Mucosa of rectum (tissue), 2 donors: ENCODE measurements around the gene SLC16A9.
"Not testable (repeated sequence)": the region's sequence is repeated elsewhere in the genome, so short reads cannot be mapped to it uniquely, and the experiment has no call there.

Source experiments
- H3K27ac ChIP-seq, 2 donors: one replicate each; pipeline ENCODE4 v1.7.0; 2013; ENCODE audit warnings: inconsistent platforms in 2 of 2, low read depth in 2 of 2, low read length in 2 of 2
- H3K27me3 ChIP-seq, 2 donors: one replicate each; pipeline ENCODE4 v1.7.0; 2013; ENCODE audit warnings: low read length in 2 of 2; ENCODE audit not compliant: control insufficient read depth in 2 of 2, insufficient read depth in 2 of 2
- H3K36me3 ChIP-seq, 2 donors: one replicate each; pipeline ENCODE4 v1.7.0; 2013; ENCODE audit warnings: low read length in 2 of 2; ENCODE audit not compliant: control insufficient read depth in 2 of 2, insufficient read depth in 2 of 2
- H3K4me1 ChIP-seq, 2 donors: one replicate each; pipeline ENCODE4 v1.7.0; 2013; ENCODE audit warnings: low read length in 2 of 2, mild to moderate bottlenecking in 1 of 2; ENCODE audit not compliant: control insufficient read depth in 2 of 2, insufficient read depth in 2 of 2
- H3K4me3 ChIP-seq, 2 donors: one replicate each; pipeline ENCODE4 v1.7.0; 2013; ENCODE audit warnings: low read length in 2 of 2
- H3K9ac ChIP-seq, 2 donors: one replicate each; pipeline ENCODE4 v1.7.0; 2013; ENCODE audit warnings: low read length in 2 of 2, low read depth in 1 of 2, mild to moderate bottlenecking in 1 of 2
- H3K9me3 ChIP-seq, 2 donors: one replicate each; pipeline ENCODE4 v1.7.0; 2013; ENCODE audit warnings: low read length in 2 of 2; ENCODE audit not compliant: control insufficient read depth in 2 of 2
- donor health status: healthy.
- donor health status: Normal muscosa, but diverticular disease.

SLC16A9 gene

DNA sequence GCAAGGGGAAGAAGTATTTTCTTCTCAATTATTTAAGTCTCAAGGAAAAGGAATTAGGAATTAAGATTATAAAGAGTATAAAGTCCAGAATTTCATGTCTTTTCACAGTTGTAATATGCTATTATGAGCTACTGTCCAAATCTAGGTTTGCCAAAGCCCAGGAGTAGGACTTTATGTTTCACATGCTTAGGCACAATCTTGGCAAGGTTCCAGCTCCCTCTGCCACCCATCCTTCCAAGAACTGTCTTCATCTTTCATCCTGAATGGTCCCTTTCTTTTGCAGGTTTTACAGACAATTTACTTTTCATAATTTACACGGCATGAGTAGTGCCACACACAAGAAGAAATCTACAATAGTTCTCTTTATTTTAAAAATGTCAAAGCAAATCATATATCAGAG lies 29.5 kb downstream of the SLC16A9 start:
- Histone ChIP-seq H3K4me3 (no peak overlapping the region), H3K4me1 (peaks cover 3 to 11% of the 10 kb centered on the region in 2 donors), H3K9me3 (no peaks in the 10 kb centered on the region), H3K27me3 (no peaks in the 10 kb centered on the region), H3K36me3 (peaks cover 7 to 8% of the 10 kb centered on the region in 2 donors), H3K9ac (no peak overlapping the region), H3K27ac (peak overlapping the region in 1 of 2 donors; percentile 25)

GRCh38 chr10:59678884-59679301 lies 30.8 kb downstream of the SLC16A9 start:
- Histone ChIP-seq H3K27me3 (no peaks in the 10 kb centered on the region), H3K27ac (peak overlapping the region; percentile 67 to 78), H3K36me3 (peaks cover 5 to 6% of the 10 kb centered on the region in 2 donors), H3K9ac (no peak overlapping the region), H3K4me3 (peak overlapping the region in 1 of 2 donors; percentile 4), H3K9me3 (no peaks in the 10 kb centered on the region), H3K4me1 (peaks cover 7 to 16% of the 10 kb centered on the region in 2 donors)

GRCh38 chr10:59677253-59677831 lies 32.3 kb downstream of the SLC16A9 start:
- Histone ChIP-seq H3K4me1 (peaks cover 7 to 26% of the 10 kb centered on the region in 2 donors), H3K27ac (no peak overlapping the region)

GRCh38 chr10:59675812-59676211 lies 33.8 kb downstream of the SLC16A9 start:
- H3K4me1 ChIP-seq: peaks cover 7 to 26% of the 10 kb centered on the region in 2 donors
- no peak overlapping the region for H3K9ac ChIP-seq

More at GRCh38 chr10:59677253-59677831, 32.3 kb downstream of the SLC16A9 start:
- Histone ChIP-seq H3K27me3 (no peaks in the 10 kb centered on the region), H3K9ac (no peak overlapping the region), H3K36me3 (peaks cover under 1 to 6% of the 10 kb centered on the region in 2 donors), H3K4me3 (no peak overlapping the region), H3K9me3 (no peaks in the 10 kb centered on the region)

GRCh38 chr10:59674215-59674836 lies 35.3 kb downstream of the SLC16A9 start:
- Histone ChIP-seq H3K27me3 (no peaks in the 10 kb centered on the region), H3K9me3 (no peaks in the 10 kb centered on the region), H3K9ac (no peak overlapping the region), H3K4me1 (peaks cover 7 to 20% of the 10 kb centered on the region in 2 donors), H3K27ac (peak overlapping the region; percentile 53 to 84), H3K36me3 (peaks cover 11 to 19% of the 10 kb centered on the region in 2 donors), H3K4me3 (no peak overlapping the region)

More at GRCh38 chr10:59675812-59676211, 33.8 kb downstream of the SLC16A9 start:
- Histone ChIP-seq H3K4me3 (no peak overlapping the region), H3K36me3 (peaks cover 10 to 17% of the 10 kb centered on the region in 2 donors), H3K27ac (no peak overlapping the region), H3K9me3 (no peaks in the 10 kb centered on the region), H3K27me3 (no peaks in the 10 kb centered on the region)

- Histone ChIP-seq H3K36me3 (peaks cover 11 to 19% of the 10 kb centered on the region in 2 donors), H3K4me1 (peaks cover 4 to 15% of the 10 kb centered on the region in 2 donors), H3K27me3 (no peaks in the 10 kb centered on the region), H3K9ac (no peak overlapping the region), H3K9me3 (no peaks in the 10 kb centered on the region), H3K27ac (no peak overlapping the region), H3K4me3 (no peak overlapping the region)
These were observed 37.3 kb downstream of the SLC16A9 start for GRCh38 chr10:59672150-59672875.

GRCh38 chr10:59670269-59670668 lies 39.4 kb downstream of the SLC16A9 start:
- no peak overlapping the region for H3K27ac ChIP-seq
- no peaks in the 10 kb centered on the region for H3K27me3 ChIP-seq
- no peak overlapping the region for H3K4me3 ChIP-seq
- peaks cover 11 to 16% of the 10 kb centered on the region in 2 donors for H3K36me3 ChIP-seq
- no peak overlapping the region for H3K9ac ChIP-seq
- H3K9me3 ChIP-seq: peaks cover 0 to 3% of the 10 kb centered on the region in 2 donors
- peaks cover 4 to 15% of the 10 kb centered on the region in 2 donors for H3K4me1 ChIP-seq

DNA sequence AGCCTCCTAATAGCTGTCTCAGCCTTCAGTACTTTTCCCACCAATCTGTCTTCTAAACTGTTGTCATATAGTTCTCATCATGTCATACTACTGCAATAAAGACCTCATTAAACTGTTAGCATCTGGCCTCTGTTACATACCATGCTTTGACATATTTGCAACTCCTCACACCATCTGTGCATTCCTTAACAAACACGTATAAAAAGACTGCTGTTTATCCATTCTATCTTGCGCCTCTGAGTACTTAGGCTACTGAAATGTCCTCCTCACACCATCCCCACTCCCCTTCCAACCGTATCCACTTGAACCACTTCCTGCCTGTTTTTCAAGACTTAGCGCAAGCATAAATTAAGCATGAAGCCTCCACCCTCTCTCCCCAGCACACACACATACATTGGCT lies 41.6 kb downstream of the SLC16A9 start:
- Histone ChIP-seq H3K27me3 (no peaks in the 10 kb centered on the region), H3K9ac (no peak overlapping the region), H3K4me1 (peaks cover 0 to 3% of the 10 kb centered on the region in 2 donors), H3K27ac (no peak overlapping the region), H3K9me3 (peaks cover 0 to 3% of the 10 kb centered on the region in 2 donors), H3K4me3 (no peak overlapping the region), H3K36me3 (peaks cover 11 to 23% of the 10 kb centered on the region in 2 donors)

- Histone ChIP-seq H3K9ac (no peak overlapping the region), H3K9me3 (peaks cover 0 to 3% of the 10 kb centered on the region in 2 donors), H3K4me3 (no peak overlapping the region), H3K27me3 (no peaks in the 10 kb centered on the region), H3K27ac (no peak overlapping the region), H3K4me1 (no peaks in the 10 kb centered on the region), H3K36me3 (peaks cover 6 to 13% of the 10 kb centered on the region in 2 donors)
These were observed 43.3 kb downstream of the SLC16A9 start for GRCh38 chr10:59666310-59666709.

- H3K4me1 ChIP-seq, H3K9me3 ChIP-seq, H3K4me3 ChIP-seq, H3K27me3 ChIP-seq, H3K36me3 ChIP-seq, H3K27ac ChIP-seq, H3K9ac ChIP-seq: not testable (repeated sequence)
These were observed 46.4 kb downstream of the SLC16A9 start for GRCh38 chr10:59663213-59663612.
